ENCODE data around the gene CTDNEP1.

CTDNEP1 gene

GRCh38 chr17:7196651-7197401, 54.7 kb downstream of the CTDNEP1 start:
- Histone ChIP-seq H4K20me1 (ENCODE audit: insufficient read depth, low read length) (0 out of 2 replicates have a peak, but pooled peaks cover 3% of the 10 kb centered on the region), H3K9me3 (ENCODE audit: insufficient read depth, low read length, severe bottlenecking) (no peaks in the 10 kb centered on the region), H3K4me1 (ENCODE audit: insufficient read depth, low read length) (no peaks in the 10 kb centered on the region), H3K4me2 (ENCODE audit: insufficient read depth, low read length) (no peak overlapping the region), H3K79me2 (ENCODE audit: insufficient read depth, low read length) (no peaks in the 10 kb centered on the region), H3K27ac (ENCODE audit: low read length) (no peak overlapping the region), H2AFZ (ENCODE audit: low read depth, low read length) (no peak overlapping the region), H3K9ac (ENCODE audit: low read depth, low read length) (no peak overlapping the region), H3K4me3 (ENCODE audit: low read depth in 1 of 2, low read length in 2 of 2) (no peak overlapping the region), H3K36me3 (ENCODE audit: insufficient read depth, low read length) (peaks cover 22% of the 10 kb centered on the region), H3K27me3 (ENCODE audit: insufficient read depth, low read length, poor library complexity) (no peaks in the 10 kb centered on the region)
- ATAC-seq (ENCODE audit: insufficient read depth, low read depth) (no peak), DNase-seq (no peak)
- TF ChIP-seq CTCF (IDR thresholded peaks at IDR 0.05; ENCODE audit: borderline replicate concordance, extremely low read depth, low read length, poor library complexity, severe bottlenecking) (no peak), EZH2 (IDR thresholded peaks at IDR 0.05; ENCODE audit: borderline replicate concordance, low read depth, low read length, severe bottlenecking) (no peak)

GRCh38 chr17:7195971-7196370, 55.6 kb downstream of the CTDNEP1 start:
- H3K27me3 ChIP-seq (ENCODE audit: insufficient read depth, low read length, poor library complexity): no peaks in the 10 kb centered on the region
- no peak for ATAC-seq (ENCODE audit: insufficient read depth, low read depth)
- 0 out of 2 replicates have a peak, but pooled peaks cover 3% of the 10 kb centered on the region for H4K20me1 ChIP-seq (ENCODE audit: insufficient read depth, low read length)
- no peak overlapping the region for H2AFZ ChIP-seq (ENCODE audit: low read depth, low read length)
- no peaks in the 10 kb centered on the region for H3K79me2 ChIP-seq (ENCODE audit: insufficient read depth, low read length)
- H3K27ac ChIP-seq (ENCODE audit: low read length): no peak overlapping the region
- no peak overlapping the region for H3K4me2 ChIP-seq (ENCODE audit: insufficient read depth, low read length)
- no peak overlapping the region for H3K9ac ChIP-seq (ENCODE audit: low read depth, low read length)
- peaks cover 22% of the 10 kb centered on the region for H3K36me3 ChIP-seq (ENCODE audit: insufficient read depth, low read length)
- no peak for DNase-seq
- no peaks in the 10 kb centered on the region for H3K4me1 ChIP-seq (ENCODE audit: insufficient read depth, low read length)
- no peak for TF ChIP-seq CTCF (IDR thresholded peaks at IDR 0.05; ENCODE audit: borderline replicate concordance, extremely low read depth, low read length, poor library complexity, severe bottlenecking)
- no peak for TF ChIP-seq EZH2 (IDR thresholded peaks at IDR 0.05; ENCODE audit: borderline replicate concordance, low read depth, low read length, severe bottlenecking)
- H3K9me3 ChIP-seq (ENCODE audit: insufficient read depth, low read length, severe bottlenecking): no peaks in the 10 kb centered on the region
- H3K4me3 ChIP-seq (ENCODE audit: low read depth in 1 of 2, low read length in 2 of 2): no peak overlapping the region

All from DND-41 (cell line).